GM18861 (cell line): ENCODE results near the gene SUMF2.
"Not testable (repeated sequence)": the region's sequence is repeated elsewhere in the genome, so short reads cannot be mapped to it uniquely, and the experiment has no call there.

Source experiments
- ATAC-seq: cut with Tn5 transposase; IDR thresholded peaks from one replicate; pipeline ENCODE4 v1.9.1; 2021; ENCODE audit not compliant: unreplicated experiment

The SUMF2 gene

GRCh38 chr7:56106108-56107073, 42.3 kb downstream of the SUMF2 start, which contains the start of gene CHCHD2:
Gene CHCHD2 (minus strand): TSS chr7:56106476. CDS start chr7:56106413, 63 bp downstream.
- peak; percentile 100 for ATAC-seq

DNA sequence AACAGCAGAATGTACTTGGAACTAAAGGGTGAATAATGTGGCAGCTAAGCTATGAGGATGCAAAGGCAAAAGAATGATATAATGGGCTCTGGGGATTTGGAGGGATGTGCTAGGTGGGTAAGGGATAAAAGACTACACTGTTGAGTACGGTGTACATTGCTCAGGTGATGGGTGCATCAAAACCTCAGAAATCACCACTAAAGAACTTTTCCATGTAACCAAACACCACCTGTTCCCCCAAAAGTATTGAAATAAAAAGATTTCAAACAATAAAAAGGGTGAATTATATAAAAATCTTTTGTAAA, 43.8 kb downstream of the SUMF2 start:
- ATAC-seq, result no peak

- no peak for ATAC-seq
These were observed 46.5 kb downstream of the SUMF2 start for GRCh38 chr7:56110611-56111010.

DNA sequence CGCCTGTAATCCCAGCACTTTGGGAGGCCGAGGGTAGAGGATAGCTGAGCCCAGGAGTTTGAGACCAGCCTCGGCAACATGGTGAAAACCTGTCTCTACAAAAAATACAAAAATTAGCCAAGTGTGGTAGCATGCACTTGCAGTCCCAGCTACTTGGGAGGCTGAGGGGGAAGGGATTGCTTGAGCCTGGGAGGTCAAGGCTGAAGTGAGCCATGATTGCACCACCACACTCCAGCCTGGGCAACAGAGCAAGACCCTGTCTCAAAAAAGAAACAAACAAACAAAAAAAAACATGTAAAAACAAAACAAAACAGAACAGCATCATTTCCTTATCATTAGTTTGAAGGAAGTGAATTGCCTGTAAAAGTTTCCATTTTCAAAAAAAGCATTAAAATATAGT, 48.2 kb downstream of the SUMF2 start:
- ATAC-seq, result not testable (repeated sequence)

DNA sequence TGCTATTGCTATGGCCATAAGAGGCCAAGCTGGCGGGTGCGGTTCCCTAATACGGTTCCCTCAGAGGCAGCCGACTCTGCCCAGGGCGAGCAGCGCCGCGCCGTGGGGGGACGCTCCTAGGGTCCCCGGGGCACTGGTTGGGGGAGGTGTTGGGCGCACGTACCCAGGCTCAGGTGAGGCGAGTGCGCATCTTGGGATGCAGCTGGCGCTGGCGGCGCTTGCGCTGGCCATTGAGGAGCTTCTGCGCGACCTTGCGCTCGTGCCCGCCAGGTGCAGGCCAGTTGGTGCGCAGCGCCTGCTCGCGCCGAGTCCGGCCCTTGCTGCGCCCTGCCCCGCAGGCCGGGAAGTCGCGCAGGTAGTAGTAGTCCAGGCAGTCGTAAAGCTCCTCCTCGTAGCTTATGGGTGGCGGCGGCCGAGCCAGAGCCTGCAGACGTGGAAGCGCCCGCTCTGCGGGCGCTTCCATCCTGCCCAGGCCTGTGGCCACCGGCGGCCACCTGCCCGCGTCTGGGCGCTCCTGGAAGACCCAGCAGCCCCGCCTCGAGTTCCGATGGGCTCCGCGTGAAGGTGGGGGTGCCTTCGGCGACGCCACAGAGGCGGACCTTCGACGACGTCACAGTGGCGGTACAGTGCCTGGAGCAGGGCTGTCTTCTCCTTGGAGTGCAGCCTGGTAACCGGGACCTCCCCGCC, 51.9 kb downstream of the SUMF2 start, which contains the start of gene NUPR2:
Gene NUPR2, minus strand, starts transcription at position 566 of the 687 bp plus-strand sequence. Its CDS starts 103 bp downstream, at position 463.
- no peak for ATAC-seq

DNA sequence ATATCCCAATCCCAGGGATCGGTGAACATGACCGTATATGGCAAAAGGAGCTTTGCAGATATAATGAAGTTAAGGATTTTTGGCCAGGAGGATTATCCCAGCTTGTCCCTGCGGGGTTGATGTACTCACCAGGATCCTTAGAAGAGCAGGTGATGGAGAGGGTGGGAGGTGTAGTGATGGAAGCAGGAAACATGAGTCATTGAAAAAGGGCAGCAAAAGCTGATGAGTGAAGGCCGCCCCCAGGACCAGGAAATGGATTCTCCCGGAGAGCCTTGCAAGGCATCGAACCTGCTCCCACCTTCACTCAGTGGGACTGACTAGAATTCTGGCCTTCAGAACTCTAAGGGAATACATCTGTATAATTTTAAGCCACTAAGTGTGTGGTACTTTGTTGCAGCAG, 57.4 kb downstream of the SUMF2 start:
- ATAC-seq, result no peak

DNA sequence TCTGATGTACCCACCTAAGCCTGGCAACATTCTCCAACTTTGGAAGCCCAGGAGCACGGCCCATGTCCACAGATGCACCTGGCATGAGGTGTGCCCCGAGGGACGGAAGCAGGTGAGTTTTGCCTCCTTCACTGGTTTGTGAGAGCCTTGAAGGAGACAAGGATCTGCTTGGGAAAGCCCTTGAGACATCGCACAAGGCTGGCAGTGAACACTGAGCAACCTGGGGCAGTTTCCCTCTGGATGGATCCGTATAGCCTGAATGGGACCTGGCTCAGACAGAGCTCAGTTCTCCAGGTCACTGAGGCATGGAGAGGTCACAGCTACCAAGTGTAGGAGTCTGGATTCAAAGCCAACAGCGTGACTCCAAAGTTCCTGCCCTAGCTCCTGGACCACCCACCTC, 60.9 kb downstream of the SUMF2 start:
- ATAC-seq, result no peak

DNA sequence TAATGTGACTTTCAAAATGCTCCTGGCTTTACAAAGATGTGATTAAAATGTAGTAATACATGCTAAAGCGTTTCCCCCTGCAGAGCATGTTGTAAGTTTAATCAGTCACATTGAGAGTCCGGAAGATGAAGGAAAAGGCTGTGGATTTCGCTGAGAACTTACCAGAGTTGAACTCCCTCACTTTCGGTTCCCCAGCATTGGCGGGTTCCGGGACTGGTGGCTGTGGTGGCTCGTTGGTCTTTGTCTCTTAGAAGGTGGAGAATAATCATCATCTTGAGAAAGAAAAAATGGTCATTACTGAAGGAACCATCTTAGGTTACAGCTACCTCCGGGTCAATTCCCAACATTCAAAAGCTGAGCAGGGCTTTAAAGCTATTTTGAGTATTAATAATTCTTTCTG, 61.7 kb downstream of the SUMF2 start:
- no peak for ATAC-seq

DNA sequence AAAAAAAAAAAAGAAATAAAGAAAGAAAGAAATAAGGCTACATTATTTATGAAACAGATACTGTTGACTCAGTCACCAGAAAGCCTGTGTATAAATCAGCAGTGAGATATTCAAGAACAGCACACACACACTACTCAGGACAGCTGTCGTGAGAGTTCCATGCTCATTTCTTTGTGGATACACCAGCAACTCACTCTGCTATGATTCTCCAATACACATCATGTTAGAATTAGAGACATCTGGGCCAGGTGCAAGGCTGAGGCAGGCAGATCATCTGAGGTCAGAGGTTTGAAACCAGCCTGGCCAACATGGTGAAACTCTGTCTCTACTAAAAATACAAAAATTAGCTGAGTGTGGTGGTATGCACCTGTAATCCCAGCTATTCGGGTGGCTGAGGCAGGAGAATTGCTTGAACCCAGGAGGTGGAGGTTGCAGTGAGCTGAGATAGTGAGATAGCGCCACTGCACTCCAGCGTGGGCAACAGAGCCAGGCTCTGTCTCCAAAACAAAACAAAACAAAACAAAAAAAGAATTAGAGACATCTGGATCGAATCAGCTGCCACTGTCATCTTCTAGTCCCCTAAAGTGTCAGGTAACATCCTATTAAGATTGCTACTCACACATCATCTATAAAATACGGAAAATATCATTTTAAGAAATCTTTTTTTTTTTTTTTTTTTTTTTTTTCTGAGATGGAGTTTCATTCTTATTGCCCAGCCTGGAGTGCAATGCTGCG, 63.3 kb downstream of the SUMF2 start:
- no peak for ATAC-seq
